Measurements from ENCODE around the gene TFCP2L1. TPM values are rescaled to one million over a fixed set of nuclear protein-coding genes. Genes with fewer than 3 reads are reported as not detected.

TFCP2L1 gene
- total RNA-seq, 1 experiment from 2014 or later = 0.06 TPM

DNA sequence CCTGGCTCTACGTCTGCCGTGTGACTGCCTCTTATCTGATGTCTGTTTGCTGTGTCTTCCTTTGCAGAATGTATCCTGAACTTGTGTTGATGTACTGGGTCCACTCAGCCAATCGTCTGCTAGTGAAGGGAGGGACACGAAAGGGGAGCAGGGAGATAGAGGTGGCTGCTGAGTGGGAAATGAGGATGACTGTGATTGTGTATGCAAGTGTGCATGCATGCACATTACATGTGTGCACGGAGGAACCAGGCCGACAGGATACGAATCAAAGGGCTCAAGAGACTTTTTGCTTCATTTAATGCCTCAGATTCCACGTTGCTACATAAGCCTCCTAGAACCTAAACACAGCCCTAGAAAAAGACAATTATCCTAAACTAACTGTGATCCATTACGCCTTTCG is 111.2 kb downstream of the TFCP2L1 start:
- DNase-seq (ENCODE audit: low read depth) = no peak

GRCh38 chr2:121173112-121173511 is 111.9 kb downstream of the TFCP2L1 start:
- no peak for DNase-seq (ENCODE audit: low read depth)

DNA sequence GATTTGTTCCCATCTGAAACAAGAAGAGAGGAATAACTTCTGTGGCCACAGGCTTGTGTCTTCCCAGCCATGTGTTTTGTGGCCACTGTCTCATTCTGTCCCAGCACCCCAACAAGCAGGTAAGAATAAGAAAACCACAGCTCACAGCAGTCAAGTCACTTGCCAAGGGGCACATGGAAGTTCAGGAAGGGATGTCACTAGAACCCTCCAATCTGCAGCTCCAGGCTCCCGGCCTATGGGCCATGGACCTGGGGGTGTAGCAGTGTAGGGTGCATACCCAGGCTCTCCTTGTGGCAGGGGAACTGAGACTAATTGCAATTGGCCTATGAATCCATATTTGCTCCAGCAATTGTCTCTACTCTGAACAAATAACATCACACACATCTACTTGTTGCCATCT is 112.5 kb downstream of the TFCP2L1 start:
- no peak for DNase-seq (ENCODE audit: low read depth)

- DNase-seq (ENCODE audit: low read depth) = no peak
These were observed 113.3 kb downstream of the TFCP2L1 start for GRCh38 chr2:121171625-121172119.

GRCh38 chr2:121170577-121170976 is 114.4 kb downstream of the TFCP2L1 start:
- DNase-seq (ENCODE audit: low read depth) = no peak

GRCh38 chr2:121167411-121167810 is 117.6 kb downstream of the TFCP2L1 start:
- DNase-seq (ENCODE audit: low read depth) = no peak

Other genes with a start within 250 kb of the TFCP2L1 start
- gene RNU4ATAC, start 245.7 kb upstream of the TFCP2L1 start, total RNA-seq (2014; rRNA removed) = under 0.01 TPM in 1 of 2 replicates, not detected in the other

Data from LHCN-M2 (cell line).